GM23338 (cell line): ENCODE results near the gene RUSF1. TPM values are rescaled to one million over a fixed set of nuclear protein-coding genes. Genes with fewer than 3 reads are reported as not detected.

Experiments used
- ATAC-seq: fragments of 200-7000 bp; cut with Tn5 transposase; 3 replicates; pipeline ENCODE4 v1.9.1; 2020
- DNase-seq: peaks from one replicate; pipeline ENCODE4 v3.0.0-alpha.2; 2015; ENCODE audit warnings: low spot score
- H2AFZ ChIP-seq: fragments of 200-600 bp; sonication (generic); 2 replicates; pipeline ENCODE4 v1.8.0; 2016; ENCODE audit warnings: antibody characterized with exemption, mild to moderate bottlenecking, moderate library complexity
- H3F3A ChIP-seq: fragments of 200-600 bp; sonication (generic); replicated peaks from 2 replicates; pipeline ENCODE4 v1.8.0; 2017; ENCODE audit warnings: antibody characterized with exemption, mixed run types, low read depth
- H3K27ac ChIP-seq: fragments of 200-600 bp; sonication (generic); 2 replicates; pipeline ENCODE4 v1.6.1; 2016; ENCODE audit warnings: low read depth
- H3K27me3 ChIP-seq: fragments of 200-600 bp; sonication (generic); 2 replicates; pipeline ENCODE4 v1.8.0; 2016; ENCODE audit warnings: mild to moderate bottlenecking, mixed run types, moderate library complexity; ENCODE audit not compliant: insufficient read depth
- H3K36me3 ChIP-seq: fragments of 200-600 bp; sonication (generic); 2 replicates; pipeline ENCODE4 v1.8.0; 2016; ENCODE audit warnings: mild to moderate bottlenecking; ENCODE audit not compliant: insufficient read depth
- H3K4me1 ChIP-seq: fragments of 200-600 bp; sonication (generic); 2 replicates; pipeline ENCODE4 v1.8.0; 2016; ENCODE audit warnings: mild to moderate bottlenecking, moderate library complexity; ENCODE audit not compliant: insufficient read depth
- H3K4me2 ChIP-seq: fragments of 200-600 bp; sonication (generic); 2 replicates; pipeline ENCODE4 v1.7.1; 2017; ENCODE audit warnings: mixed run types
- H3K4me3 ChIP-seq: fragments of 200-600 bp; sonication (generic); 2 replicates; pipeline ENCODE4 v1.6.1; 2016; ENCODE audit warnings: mixed run types
- H3K79me2 ChIP-seq: fragments of 200-600 bp; sonication (generic); replicated peaks from 2 replicates; pipeline ENCODE4 v1.8.0; 2017; ENCODE audit warnings: mild to moderate bottlenecking; ENCODE audit not compliant: insufficient read depth
- H3K9me2 ChIP-seq: fragments of 200-600 bp; sonication (generic); 2 replicates; pipeline ENCODE4 v1.8.0; 2017; ENCODE audit not compliant: insufficient read depth
- H4K20me1 ChIP-seq: fragments of 200-600 bp; sonication (generic); replicated peaks from 2 replicates; pipeline ENCODE4 v1.8.0; 2017; ENCODE audit warnings: mild to moderate bottlenecking; ENCODE audit not compliant: insufficient read depth
- H3K27ac Mint-ChIP-seq: 2 replicates; pipeline ENCODE4 v1.8.0; 2020; ENCODE audit warnings: inconsistent platforms, mild to moderate bottlenecking, moderate library complexity, mixed read lengths
- H3K27me3 Mint-ChIP-seq: 3 replicates; pipeline ENCODE4 v1.8.0; 2022; ENCODE audit warnings: low read depth, mild to moderate bottlenecking, moderate library complexity, mixed read lengths, inconsistent platforms; ENCODE audit not compliant: insufficient read depth, poor library complexity
- H3K36me3 Mint-ChIP-seq: 3 replicates; pipeline ENCODE4 v1.8.0; 2021; ENCODE audit warnings: low read depth, mild to moderate bottlenecking, inconsistent platforms, moderate library complexity, mixed read lengths
- H3K4me1 Mint-ChIP-seq: 3 replicates; pipeline ENCODE4 v1.8.0; 2020; ENCODE audit warnings: mild to moderate bottlenecking, inconsistent platforms, mixed read lengths
- H3K4me3 Mint-ChIP-seq: 3 replicates; pipeline ENCODE4 v1.8.0; 2021; ENCODE audit warnings: moderate library complexity, mild to moderate bottlenecking, inconsistent platforms, mixed read lengths
- H3K9me3 Mint-ChIP-seq: 3 replicates; pipeline ENCODE4 v1.8.0; 2020; ENCODE audit warnings: moderate library complexity, mild to moderate bottlenecking, inconsistent platforms, mixed read lengths
- CREB1 ChIP-seq: fragments of 250-450 bp; sonication (Bioruptor Pico); IDR thresholded peaks from 2 replicates; pipeline ENCODE4 v1.5.0; 2020; ENCODE audit warnings: low read depth, mild to moderate bottlenecking, moderate library complexity
- CTCF ChIP-seq, 2 experiments: fragments of 200-600 bp in 1 of 2; sonication (generic) in 1 of 2; conservative IDR thresholded peaks; 2 replicates each; pipeline versions ENCODE4 v1.5.1 to v1.6.1; 2016 to 2017; ENCODE audit warnings: antibody characterized with exemption in 2 of 2, low read depth in 2 of 2, mild to moderate bottlenecking in 2 of 2, moderate library complexity in 1 of 2
- JUNB ChIP-seq: IDR thresholded peaks from one replicate; pipeline ENCODE4 v1.6.1; 2016; ENCODE audit warnings: antibody characterized with exemption; ENCODE audit not compliant: unreplicated experiment
- POLR2AphosphoS5 ChIP-seq: IDR thresholded peaks from 2 replicates; pipeline ENCODE4 v1.6.1; 2016; ENCODE audit warnings: antibody characterized with exemption, low read depth
- ZNF114 ChIP-seq: fragments of 250-450 bp; sonication (Bioruptor Pico); IDR thresholded peaks from 2 replicates; pipeline ENCODE4 v1.5.0; 2020; ENCODE audit warnings: mild to moderate bottlenecking, moderate library complexity
- ZNF331 ChIP-seq: fragments of 250-450 bp; sonication (Bioruptor Pico); IDR thresholded peaks from 2 replicates; pipeline ENCODE4 v1.5.0; 2020; ENCODE audit warnings: low read depth, mild to moderate bottlenecking, moderate library complexity
- ZNF462 ChIP-seq: fragments of 250-450 bp; sonication (Bioruptor Pico); IDR thresholded peaks from 2 replicates; pipeline ENCODE4 v1.5.0; 2020; ENCODE audit warnings: mild to moderate bottlenecking, moderate library complexity
- polyA plus RNA-seq: library from polyadenylated mRNA; unstranded; fragments of >200 nt; fragmentation: Nextera tagmentation; extraction: Ambion mirVana; gene quantifications from 2 replicates; pipeline ENCODE4 v1.2.1, GENCODE V29; 2016
- total RNA-seq: library from RNA; depleted of rRNA; stranded (reverse); fragments of >200 nt; shearing (Covaris generic); gene quantifications from 2 replicates; pipeline ENCODE4 v1.2.3, GENCODE V29; 2014
- TF ChIP-seq, protein P1 (sequence below): IDR thresholded peaks from 2 replicates; pipeline ENCODE4 v1.6.1; 2016; ENCODE audit warnings: antibody characterized with exemption

Gene RUSF1
- total and polyA plus RNA-seq, 2 experiments from 2014 or later, result 8.9 to 36.1 TPM

DNA sequence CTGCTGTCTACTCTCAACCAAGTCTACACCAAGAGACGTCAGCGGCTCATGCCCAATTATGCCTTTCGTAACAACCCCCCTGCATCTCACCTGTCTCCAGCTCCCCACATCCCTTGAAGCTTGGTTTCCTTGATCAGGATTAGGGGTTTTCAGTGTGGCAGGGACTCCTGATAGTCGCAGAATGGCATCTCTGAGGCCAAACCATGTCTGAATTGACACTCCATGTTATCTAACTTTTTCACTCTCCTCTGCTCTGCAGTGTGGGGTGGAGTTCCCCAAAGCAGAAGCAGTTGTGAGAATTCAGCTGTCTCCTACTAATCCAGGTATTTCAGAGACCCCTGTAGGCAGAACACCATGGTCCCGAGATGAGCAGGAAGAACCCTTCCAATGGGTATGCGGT, 13.9 kb upstream of the RUSF1 start:
- Histone ChIP-seq H3K4me3 (no peak overlapping the region), H3F3A (no peaks in the 10 kb centered on the region), H3K9me2 (no peaks in the 10 kb centered on the region), H3K4me1 (peaks cover under 1% of the 10 kb centered on the region; the same call in 1 of the 2 replicates), H3K79me2 (no peaks in the 10 kb centered on the region), H3K27ac (no peak overlapping the region), H2AFZ (no peak overlapping the region), H3K36me3 (no peaks in the 10 kb centered on the region; the same call in 1 of the 2 replicates), H3K4me2 (no peak overlapping the region), H3K27me3 (peaks cover 11% of the 10 kb centered on the region; the same call in 1 of the 2 replicates), H4K20me1 (no peaks in the 10 kb centered on the region)
- Mint-ChIP-seq H3K4me3 (no peak overlapping the region), H3K27me3 (peaks cover 9% of the 10 kb centered on the region), H3K4me1 (peaks cover 21% of the 10 kb centered on the region), H3K36me3 (peaks cover under 1% of the 10 kb centered on the region; the same call in 1 of the 3 replicates), H3K27ac (no peak overlapping the region), H3K9me3 (peaks cover 11% of the 10 kb centered on the region)
- TF ChIP-seq CTCF (conservative IDR thresholded peaks at IDR 0.05; ENCODE audit: low read depth in 2 of 2), result no peak
- no peak for TF ChIP-seq ZNF331
- TF ChIP-seq ZNF462, result no peak
- TF ChIP-seq JUNB, result no peak
- no peak for TF ChIP-seq ZNF114 (CRISPR knock-in tag)
- TF ChIP-seq, protein P1, sequence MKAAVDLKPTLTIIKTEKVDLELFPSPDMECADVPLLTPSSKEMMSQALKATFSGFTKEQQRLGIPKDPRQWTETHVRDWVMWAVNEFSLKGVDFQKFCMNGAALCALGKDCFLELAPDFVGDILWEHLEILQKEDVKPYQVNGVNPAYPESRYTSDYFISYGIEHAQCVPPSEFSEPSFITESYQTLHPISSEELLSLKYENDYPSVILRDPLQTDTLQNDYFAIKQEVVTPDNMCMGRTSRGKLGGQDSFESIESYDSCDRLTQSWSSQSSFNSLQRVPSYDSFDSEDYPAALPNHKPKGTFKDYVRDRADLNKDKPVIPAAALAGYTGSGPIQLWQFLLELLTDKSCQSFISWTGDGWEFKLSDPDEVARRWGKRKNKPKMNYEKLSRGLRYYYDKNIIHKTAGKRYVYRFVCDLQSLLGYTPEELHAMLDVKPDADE, result no peak
- no peak for TF ChIP-seq POLR2AphosphoS5
- no peak for TF ChIP-seq CREB1 (CRISPR knock-in tag)
- no peak for DNase-seq
- ATAC-seq, result no peak
